Ishikawa (cell line): Measurements from ENCODE around the gene LCAT.

ENCODE experiments used
- CEBPB ChIP-seq: IDR thresholded peaks from 2 replicates; pipeline ENCODE4 v1.6.1; 2012
- CREB1 ChIP-seq: IDR thresholded peaks from 2 replicates; pipeline ENCODE4 v1.6.1; 2012; ENCODE audit warnings: low read depth
- EGR1 ChIP-seq: IDR thresholded peaks from 2 replicates; pipeline ENCODE4 v1.6.1; 2012
- EP300 ChIP-seq: IDR thresholded peaks from 2 replicates; pipeline ENCODE4 v1.6.1; 2012; ENCODE audit warnings: borderline replicate concordance
- FOXM1 ChIP-seq: IDR thresholded peaks from 2 replicates; pipeline ENCODE4 v1.6.1; 2012; ENCODE audit warnings: low read depth, borderline replicate concordance
- NFIC ChIP-seq: IDR thresholded peaks from 2 replicates; pipeline ENCODE4 v1.6.1; 2012
- RAD21 ChIP-seq: IDR thresholded peaks from 2 replicates; pipeline ENCODE4 v1.6.1; 2012; ENCODE audit warnings: low read depth
- TAF1 ChIP-seq: IDR thresholded peaks from 2 replicates; pipeline ENCODE4 v1.6.1; 2012; ENCODE audit warnings: low read depth, mild to moderate bottlenecking
- TCF12 ChIP-seq: IDR thresholded peaks from 2 replicates; pipeline ENCODE4 v1.6.1; 2012; ENCODE audit warnings: low read depth
- TEAD4 ChIP-seq: IDR thresholded peaks from 2 replicates; pipeline ENCODE4 v1.6.1; 2012
- YY1 ChIP-seq: IDR thresholded peaks from 2 replicates; pipeline ENCODE4 v1.6.1; 2012; ENCODE audit warnings: low read depth
- ZBTB7A ChIP-seq: IDR thresholded peaks from 2 replicates; pipeline ENCODE4 v1.6.1; 2012; ENCODE audit warnings: low read depth
- TF ChIP-seq, protein P1 (sequence below): IDR thresholded peaks from 2 replicates; pipeline ENCODE4 v1.6.1; 2012; ENCODE audit warnings: low read depth, mild to moderate bottlenecking
- TF ChIP-seq, protein P2 (sequence below): IDR thresholded peaks from 2 replicates; pipeline ENCODE4 v1.6.1; 2012
- TF ChIP-seq, protein P3 (sequence below): IDR thresholded peaks from 2 replicates; pipeline ENCODE4 v1.6.1; 2012

The LCAT gene

DNA sequence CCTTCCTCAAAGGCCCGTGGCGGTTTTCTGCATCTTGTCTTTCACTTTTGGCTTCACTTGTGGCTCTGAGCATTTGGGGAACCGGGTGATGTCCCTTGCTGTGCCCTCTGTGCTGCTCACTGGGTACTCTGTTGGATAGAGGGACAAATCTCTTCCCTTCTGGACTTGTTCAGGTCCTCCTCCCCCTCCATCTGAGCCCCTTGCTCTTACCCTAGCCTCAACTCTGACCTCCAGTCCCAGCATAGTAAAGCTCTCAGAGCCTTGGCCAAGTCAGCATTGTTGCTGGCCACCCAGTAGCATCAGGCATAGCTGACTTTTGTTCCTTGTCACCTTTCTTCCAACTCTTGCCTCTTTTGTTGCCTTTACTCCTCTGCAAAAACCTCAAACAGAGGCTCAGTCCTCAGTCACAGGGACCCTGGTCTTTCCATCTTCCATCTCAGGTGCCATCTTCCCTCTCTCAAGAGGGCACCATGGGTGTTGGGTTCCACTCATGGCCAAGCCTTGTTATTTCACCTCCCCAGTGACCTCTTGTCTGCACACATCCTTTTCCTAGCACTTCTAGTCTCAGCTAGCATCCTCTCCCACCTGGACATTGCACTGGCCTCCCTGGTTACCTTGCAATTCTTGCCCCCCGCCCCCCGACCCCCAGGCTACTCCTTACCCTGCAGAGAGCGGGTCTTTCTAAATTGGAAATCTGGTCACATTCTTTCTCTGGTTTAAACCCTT lies 6.9 kb downstream of the LCAT start:
- TF ChIP-seq ZBTB7A (no peak), EGR1 (no peak), TAF1 (no peak), CEBPB (no peak), NFIC (no peak), CREB1 (no peak), TCF12 (no peak)

DNA sequence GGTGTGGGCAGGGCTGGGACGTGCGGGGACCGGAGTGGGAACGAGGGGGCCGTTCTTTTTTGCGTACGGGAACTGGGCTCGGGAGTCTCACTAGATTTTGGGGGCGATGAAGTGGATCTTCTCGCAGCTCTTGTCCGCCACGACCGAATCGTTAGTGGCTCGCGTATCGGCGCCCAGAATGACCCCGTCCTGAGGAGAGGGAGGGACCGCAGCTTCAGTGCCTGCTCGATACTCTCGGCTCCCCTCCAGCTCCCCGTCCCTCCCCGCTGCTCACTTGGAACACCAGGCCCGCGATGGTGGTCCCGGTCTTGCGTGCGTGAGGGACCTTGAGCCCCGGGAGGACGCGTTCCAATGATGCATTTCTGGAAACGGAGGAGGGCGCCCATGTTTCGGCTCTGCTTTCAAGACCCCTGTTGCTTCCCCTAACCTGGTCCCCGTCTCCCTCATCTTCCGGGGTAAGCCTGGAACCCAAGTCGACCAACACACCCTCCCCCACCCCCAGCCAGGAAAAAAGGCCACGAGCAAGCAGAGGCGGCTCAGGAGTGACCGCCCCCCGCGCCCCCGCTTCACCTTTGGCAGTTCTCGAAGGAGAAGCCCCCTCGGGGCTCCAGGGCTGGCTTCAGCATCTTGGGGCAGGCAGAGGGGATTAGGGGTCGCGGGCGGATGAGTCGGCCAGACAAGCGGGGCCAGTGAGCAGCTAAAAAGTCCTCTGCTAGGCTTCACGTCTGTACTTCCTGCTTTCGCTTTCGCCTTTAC lies 7.6 kb downstream of the LCAT start, which contains the start of gene PSMB10:
Gene PSMB10, minus strand, starts transcription at position 727 of the 756 bp plus-strand sequence. Its CDS starts 101 bp downstream, at position 626.
- TF ChIP-seq EP300 (no peak), ZBTB7A (0 out of 2 replicates have a peak, but pooled peaks have one; percentile 41), EGR1 (peak; percentile 32; the same call in 1 of the 2 replicates), TAF1 (peak; percentile 47; the same call in 1 of the 2 replicates), NFIC (no peak)
- TF ChIP-seq, protein P1, sequence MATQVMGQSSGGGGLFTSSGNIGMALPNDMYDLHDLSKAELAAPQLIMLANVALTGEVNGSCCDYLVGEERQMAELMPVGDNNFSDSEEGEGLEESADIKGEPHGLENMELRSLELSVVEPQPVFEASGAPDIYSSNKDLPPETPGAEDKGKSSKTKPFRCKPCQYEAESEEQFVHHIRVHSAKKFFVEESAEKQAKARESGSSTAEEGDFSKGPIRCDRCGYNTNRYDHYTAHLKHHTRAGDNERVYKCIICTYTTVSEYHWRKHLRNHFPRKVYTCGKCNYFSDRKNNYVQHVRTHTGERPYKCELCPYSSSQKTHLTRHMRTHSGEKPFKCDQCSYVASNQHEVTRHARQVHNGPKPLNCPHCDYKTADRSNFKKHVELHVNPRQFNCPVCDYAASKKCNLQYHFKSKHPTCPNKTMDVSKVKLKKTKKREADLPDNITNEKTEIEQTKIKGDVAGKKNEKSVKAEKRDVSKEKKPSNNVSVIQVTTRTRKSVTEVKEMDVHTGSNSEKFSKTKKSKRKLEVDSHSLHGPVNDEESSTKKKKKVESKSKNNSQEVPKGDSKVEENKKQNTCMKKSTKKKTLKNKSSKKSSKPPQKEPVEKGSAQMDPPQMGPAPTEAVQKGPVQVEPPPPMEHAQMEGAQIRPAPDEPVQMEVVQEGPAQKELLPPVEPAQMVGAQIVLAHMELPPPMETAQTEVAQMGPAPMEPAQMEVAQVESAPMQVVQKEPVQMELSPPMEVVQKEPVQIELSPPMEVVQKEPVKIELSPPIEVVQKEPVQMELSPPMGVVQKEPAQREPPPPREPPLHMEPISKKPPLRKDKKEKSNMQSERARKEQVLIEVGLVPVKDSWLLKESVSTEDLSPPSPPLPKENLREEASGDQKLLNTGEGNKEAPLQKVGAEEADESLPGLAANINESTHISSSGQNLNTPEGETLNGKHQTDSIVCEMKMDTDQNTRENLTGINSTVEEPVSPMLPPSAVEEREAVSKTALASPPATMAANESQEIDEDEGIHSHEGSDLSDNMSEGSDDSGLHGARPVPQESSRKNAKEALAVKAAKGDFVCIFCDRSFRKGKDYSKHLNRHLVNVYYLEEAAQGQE: no peak

DNA sequence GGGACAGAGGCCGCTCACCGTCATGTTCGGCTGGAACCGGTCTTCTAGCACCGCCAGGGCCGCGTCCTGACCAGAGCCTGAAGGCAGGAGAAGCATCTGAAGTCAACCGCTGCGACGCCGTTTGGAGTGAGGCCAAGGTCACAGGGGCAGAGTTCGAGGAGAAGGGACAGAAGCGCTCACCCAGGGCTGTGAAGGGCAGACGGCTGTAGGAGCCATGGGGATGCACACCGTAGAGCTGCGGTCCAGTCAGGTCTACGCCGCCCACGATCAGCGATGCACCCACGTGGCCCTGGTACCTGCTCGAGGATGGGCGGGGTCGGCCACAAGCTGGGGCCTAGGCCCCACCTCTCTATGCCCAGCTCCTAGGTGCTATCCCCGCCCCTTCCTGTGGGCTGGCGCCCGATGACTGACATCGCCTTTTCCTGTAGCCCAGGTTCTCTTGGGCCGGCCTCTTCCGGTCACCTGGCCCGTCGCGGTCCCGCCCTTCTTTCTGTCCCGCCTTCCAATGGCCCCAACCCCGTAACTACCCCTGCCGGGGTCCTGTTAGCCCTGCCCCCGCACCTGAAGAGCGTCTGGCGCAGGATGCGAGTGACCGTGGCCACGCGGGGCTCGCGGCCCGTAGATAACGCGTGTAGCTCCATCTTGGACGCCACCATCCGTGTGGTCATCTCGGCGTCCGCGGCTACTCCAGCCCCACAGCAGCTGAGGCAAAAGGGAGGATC lies 8.4 kb downstream of the LCAT start:
- TF ChIP-seq, protein P2, sequence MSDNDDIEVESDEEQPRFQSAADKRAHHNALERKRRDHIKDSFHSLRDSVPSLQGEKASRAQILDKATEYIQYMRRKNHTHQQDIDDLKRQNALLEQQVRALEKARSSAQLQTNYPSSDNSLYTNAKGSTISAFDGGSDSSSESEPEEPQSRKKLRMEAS: peak; percentile 98
- peak; percentile 83; the same call in 1 of the 2 replicates for TF ChIP-seq ZBTB7A
- TF ChIP-seq CEBPB: no peak
- peak; percentile 19; the same call in 1 of the 2 replicates for TF ChIP-seq EP300
- TF ChIP-seq TCF12: no peak
- TF ChIP-seq YY1: peak; percentile 67; the same call in 1 of the 2 replicates
- TF ChIP-seq, protein P1: no peak
- no peak for TF ChIP-seq FOXM1
- TF ChIP-seq TAF1: peak; percentile 84
- TF ChIP-seq NFIC: peak; percentile 59
- TF ChIP-seq CREB1: no peak
- TF ChIP-seq TEAD4: no peak
- TF ChIP-seq, protein P3, sequence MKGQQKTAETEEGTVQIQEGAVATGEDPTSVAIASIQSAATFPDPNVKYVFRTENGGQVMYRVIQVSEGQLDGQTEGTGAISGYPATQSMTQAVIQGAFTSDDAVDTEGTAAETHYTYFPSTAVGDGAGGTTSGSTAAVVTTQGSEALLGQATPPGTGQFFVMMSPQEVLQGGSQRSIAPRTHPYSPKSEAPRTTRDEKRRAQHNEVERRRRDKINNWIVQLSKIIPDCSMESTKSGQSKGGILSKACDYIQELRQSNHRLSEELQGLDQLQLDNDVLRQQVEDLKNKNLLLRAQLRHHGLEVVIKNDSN: peak; percentile 93
- no peak for TF ChIP-seq RAD21
- TF ChIP-seq EGR1: peak; percentile 86

DNA sequence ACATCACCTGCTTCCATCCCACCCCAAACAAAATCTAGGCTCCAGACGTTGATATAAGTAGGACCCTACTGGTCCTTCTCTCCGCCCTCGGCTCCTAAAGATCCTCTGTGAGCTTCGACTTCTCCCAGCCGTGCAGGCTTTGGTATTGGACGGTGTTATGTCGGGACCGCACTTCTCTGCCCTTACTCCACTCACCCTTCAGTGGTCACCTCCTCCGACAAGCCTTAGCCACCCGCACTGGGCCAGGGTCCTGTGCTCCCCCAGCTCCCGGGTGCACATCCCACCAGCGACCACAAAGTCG lies 8.9 kb downstream of the LCAT start:
- TF ChIP-seq, protein P2: no peak
- no peak for TF ChIP-seq NFIC
- TF ChIP-seq RAD21: no peak
- no peak for TF ChIP-seq EGR1
- no peak for TF ChIP-seq TAF1
- no peak for TF ChIP-seq YY1
- no peak for TF ChIP-seq FOXM1
- no peak for TF ChIP-seq CREB1
- no peak for TF ChIP-seq ZBTB7A
- TF ChIP-seq, protein P1: no peak
- TF ChIP-seq, protein P3: no peak
- TF ChIP-seq TEAD4: no peak
- no peak for TF ChIP-seq CEBPB
- no peak for TF ChIP-seq TCF12
- TF ChIP-seq EP300: no peak
